Measurements from ENCODE around the gene DPP7. TPM values are rescaled to one million over a fixed set of nuclear protein-coding genes. Genes with fewer than 3 reads are reported as not detected.
A peak's percentile ranks its signal among the peaks of the same experiment; 100 is the strongest.

The DPP7 gene
- polyA plus RNA-seq, 1 of the 3 experiments (the other 2 are of a cell fraction), result 127 TPM

DNA sequence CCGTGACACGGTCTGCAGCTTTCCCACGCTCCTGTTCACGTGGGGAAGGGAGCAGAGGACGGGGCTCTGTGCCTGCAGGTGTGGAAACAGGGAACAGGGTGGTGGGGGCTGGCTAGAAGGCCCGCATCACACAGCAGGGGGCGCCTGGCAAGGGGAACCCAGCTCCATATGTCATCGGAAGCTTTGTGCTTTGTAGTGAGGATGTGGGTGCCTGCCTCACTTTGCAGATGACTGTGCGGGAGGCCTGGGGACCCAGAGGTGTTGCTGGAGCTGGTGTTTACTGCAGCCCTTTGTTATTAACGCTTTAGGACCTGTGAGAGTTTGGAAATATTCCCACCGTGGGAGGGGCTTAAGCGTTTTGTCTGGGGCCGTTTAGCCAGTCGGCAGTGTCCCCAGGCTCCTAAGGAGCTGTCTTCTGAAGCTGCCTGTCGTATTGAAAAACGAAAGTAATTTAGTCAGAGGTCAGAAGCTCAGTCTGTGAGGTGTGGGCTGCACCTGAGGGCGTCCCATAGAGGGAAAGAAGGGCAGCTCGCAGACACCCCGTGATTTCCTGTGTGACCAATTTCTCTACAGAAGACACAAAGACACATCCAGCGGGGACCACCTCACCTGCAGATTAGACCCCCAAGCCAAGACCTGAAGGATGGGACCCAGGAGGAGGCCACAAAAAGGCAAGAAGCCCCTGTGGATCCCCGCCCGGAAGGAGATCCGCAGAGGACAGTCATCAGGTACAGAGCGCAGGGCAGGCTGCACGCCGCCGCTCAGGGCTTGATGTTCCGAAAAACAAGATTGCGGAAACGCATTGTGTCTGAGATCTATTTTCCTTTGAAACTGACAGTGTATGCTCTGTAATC lies 18.6 kb downstream of the DPP7 start:
- DNase-seq, result peak; percentile 59
- no peaks in the 10 kb centered on the region for H3K9me3 ChIP-seq
- no peaks in the 10 kb centered on the region for H3K27me3 ChIP-seq (ENCODE audit: insufficient read depth)
- H3K9me2 ChIP-seq, result no peaks in the 10 kb centered on the region
- no peaks in the 10 kb centered on the region for H4K20me1 ChIP-seq (ENCODE audit: insufficient read depth)
- H3F3A ChIP-seq (replicated peaks; ENCODE audit: insufficient read depth), result peaks cover under 1% of the 10 kb centered on the region
- H3K9ac ChIP-seq, result no peak overlapping the region
- H3K4me1 ChIP-seq (ENCODE audit: control insufficient read depth in 1 of 2, insufficient read depth in 2 of 2, low read depth in 1 of 2, low read length in 1 of 2), result no peaks in the 10 kb centered on the region
- TF ChIP-seq, protein P1, sequence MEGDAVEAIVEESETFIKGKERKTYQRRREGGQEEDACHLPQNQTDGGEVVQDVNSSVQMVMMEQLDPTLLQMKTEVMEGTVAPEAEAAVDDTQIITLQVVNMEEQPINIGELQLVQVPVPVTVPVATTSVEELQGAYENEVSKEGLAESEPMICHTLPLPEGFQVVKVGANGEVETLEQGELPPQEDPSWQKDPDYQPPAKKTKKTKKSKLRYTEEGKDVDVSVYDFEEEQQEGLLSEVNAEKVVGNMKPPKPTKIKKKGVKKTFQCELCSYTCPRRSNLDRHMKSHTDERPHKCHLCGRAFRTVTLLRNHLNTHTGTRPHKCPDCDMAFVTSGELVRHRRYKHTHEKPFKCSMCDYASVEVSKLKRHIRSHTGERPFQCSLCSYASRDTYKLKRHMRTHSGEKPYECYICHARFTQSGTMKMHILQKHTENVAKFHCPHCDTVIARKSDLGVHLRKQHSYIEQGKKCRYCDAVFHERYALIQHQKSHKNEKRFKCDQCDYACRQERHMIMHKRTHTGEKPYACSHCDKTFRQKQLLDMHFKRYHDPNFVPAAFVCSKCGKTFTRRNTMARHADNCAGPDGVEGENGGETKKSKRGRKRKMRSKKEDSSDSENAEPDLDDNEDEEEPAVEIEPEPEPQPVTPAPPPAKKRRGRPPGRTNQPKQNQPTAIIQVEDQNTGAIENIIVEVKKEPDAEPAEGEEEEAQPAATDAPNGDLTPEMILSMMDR (IDR thresholded peaks at IDR 0.05), result peak; percentile 27
- no peak for TF ChIP-seq EP300 (IDR thresholded peaks at IDR 0.05; ENCODE audit: borderline replicate concordance in 1 of 2, low read depth in 1 of 2, low read length in 1 of 2)
- no peak overlapping the region for H3K27ac ChIP-seq (ENCODE audit: low read depth in 2 of 2, low read length in 1 of 2)
- H3K4me3 ChIP-seq (ENCODE audit: low read depth in 2 of 2, low read length in 1 of 2), result no peak overlapping the region
- H3K79me2 ChIP-seq (ENCODE audit: insufficient read depth), result 0 out of 2 replicates have a peak, but pooled peaks cover 4% of the 10 kb centered on the region
- ChIA-PET CTCF (interaction anchor here (0.7 to 1.5 kb wide), 9 partner anchors 8 to 141 kb away, joined by 3 to 5 read pairs (median 4); partner anchors contain the start of genes MAN1B1 and RNF224), POLR2A (no interaction called here)
- H2AFZ ChIP-seq (ENCODE audit: low read depth), result no peak overlapping the region
- 86% methylated on average over 25 of the region's 30 CpGs for WGBS (ENCODE audit: low lambda C conversion rate)
- peaks cover 21 to 39% of the 10 kb centered on the region in 2 experiments for H3K36me3 ChIP-seq (replicated peaks in 1 of 2; ENCODE audit: control insufficient read depth in 1 of 2, insufficient read depth in 2 of 2, low read length in 1 of 2)
- H3K4me2 ChIP-seq, result no peak overlapping the region

DNA sequence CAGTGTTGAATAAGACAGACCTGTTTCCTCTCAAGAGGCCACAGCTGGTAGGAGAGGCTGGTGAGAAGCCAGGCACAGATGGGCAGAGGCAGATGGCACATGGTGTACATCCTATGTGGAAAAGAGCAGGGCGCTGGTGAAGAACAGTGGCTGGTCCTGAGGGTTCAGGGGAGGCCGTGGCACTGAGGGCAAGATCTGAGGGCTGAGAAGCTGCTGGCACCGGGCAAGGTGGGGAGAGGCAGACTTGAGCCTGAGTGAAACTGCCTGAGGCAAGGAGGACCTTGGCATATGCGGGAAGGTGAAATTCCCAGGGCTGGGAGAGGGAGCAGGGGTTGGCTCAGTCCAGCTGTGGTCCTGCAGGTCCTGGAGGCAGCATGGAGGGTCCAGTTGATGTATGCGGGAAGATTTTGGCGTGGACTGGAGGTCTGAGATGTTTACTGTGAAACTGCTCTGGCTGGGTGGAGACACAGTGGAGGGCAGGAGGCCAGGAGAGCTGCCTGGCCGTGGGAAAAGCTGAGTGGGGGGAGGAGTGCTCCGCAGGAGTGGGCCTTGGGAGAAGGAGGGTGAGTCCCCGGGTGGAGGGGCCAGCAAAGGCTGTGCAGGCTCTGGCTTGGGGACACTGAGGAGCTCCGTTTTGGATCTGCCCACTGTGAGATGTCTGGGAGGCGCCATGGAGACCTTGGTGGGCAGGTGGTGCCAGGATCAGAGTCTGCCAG lies 25.1 kb downstream of the DPP7 start:
- H3F3A ChIP-seq (replicated peaks; ENCODE audit: insufficient read depth), result peaks cover under 1% of the 10 kb centered on the region
- POLR2A ChIA-PET, result no interaction called here
- no peak for DNase-seq

More for the DNA sequence above, 25.1 kb downstream of the DPP7 start:
- H3K27ac ChIP-seq (ENCODE audit: low read depth in 2 of 2, low read length in 1 of 2), result no peak overlapping the region
- no peaks in the 10 kb centered on the region for H4K20me1 ChIP-seq (ENCODE audit: insufficient read depth)
- CTCF ChIA-PET, result interaction anchor here (1.0 to 3.5 kb wide), 6 partner anchors 20 to 137 kb away, joined by 3 to 18 read pairs (median 6); partner anchors contain the start of genes NPDC1 and RNF224
- WGBS (ENCODE audit: low lambda C conversion rate), result 90% methylated on average over 11 of the region's 11 CpGs
- H3K9me3 ChIP-seq, result no peaks in the 10 kb centered on the region
- H3K9me2 ChIP-seq, result no peaks in the 10 kb centered on the region
- H3K4me1 ChIP-seq (ENCODE audit: control insufficient read depth in 1 of 2, insufficient read depth in 2 of 2, low read depth in 1 of 2, low read length in 1 of 2), result peaks cover 13% of the 10 kb centered on the region in 2 experiments; a peak in 3 of 4 replicates
- peaks cover 18% of the 10 kb centered on the region; the same call in 1 of the 2 replicates for H3K79me2 ChIP-seq (ENCODE audit: insufficient read depth)
- peaks cover 14% of the 10 kb centered on the region in 2 experiments for H3K36me3 ChIP-seq (replicated peaks in 1 of 2; ENCODE audit: control insufficient read depth in 1 of 2, insufficient read depth in 2 of 2, low read length in 1 of 2)
- H3K9ac ChIP-seq, result no peak overlapping the region
- no peak overlapping the region for H3K4me3 ChIP-seq (ENCODE audit: low read depth in 2 of 2, low read length in 1 of 2)
- TF ChIP-seq, protein P2, sequence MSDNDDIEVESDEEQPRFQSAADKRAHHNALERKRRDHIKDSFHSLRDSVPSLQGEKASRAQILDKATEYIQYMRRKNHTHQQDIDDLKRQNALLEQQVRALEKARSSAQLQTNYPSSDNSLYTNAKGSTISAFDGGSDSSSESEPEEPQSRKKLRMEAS (IDR thresholded peaks at IDR 0.05; ENCODE audit: low read depth), result no peak
- no peak for TF ChIP-seq RXRA (IDR thresholded peaks at IDR 0.05; ENCODE audit: borderline replicate concordance, low read depth)
- TF ChIP-seq, protein P3, sequence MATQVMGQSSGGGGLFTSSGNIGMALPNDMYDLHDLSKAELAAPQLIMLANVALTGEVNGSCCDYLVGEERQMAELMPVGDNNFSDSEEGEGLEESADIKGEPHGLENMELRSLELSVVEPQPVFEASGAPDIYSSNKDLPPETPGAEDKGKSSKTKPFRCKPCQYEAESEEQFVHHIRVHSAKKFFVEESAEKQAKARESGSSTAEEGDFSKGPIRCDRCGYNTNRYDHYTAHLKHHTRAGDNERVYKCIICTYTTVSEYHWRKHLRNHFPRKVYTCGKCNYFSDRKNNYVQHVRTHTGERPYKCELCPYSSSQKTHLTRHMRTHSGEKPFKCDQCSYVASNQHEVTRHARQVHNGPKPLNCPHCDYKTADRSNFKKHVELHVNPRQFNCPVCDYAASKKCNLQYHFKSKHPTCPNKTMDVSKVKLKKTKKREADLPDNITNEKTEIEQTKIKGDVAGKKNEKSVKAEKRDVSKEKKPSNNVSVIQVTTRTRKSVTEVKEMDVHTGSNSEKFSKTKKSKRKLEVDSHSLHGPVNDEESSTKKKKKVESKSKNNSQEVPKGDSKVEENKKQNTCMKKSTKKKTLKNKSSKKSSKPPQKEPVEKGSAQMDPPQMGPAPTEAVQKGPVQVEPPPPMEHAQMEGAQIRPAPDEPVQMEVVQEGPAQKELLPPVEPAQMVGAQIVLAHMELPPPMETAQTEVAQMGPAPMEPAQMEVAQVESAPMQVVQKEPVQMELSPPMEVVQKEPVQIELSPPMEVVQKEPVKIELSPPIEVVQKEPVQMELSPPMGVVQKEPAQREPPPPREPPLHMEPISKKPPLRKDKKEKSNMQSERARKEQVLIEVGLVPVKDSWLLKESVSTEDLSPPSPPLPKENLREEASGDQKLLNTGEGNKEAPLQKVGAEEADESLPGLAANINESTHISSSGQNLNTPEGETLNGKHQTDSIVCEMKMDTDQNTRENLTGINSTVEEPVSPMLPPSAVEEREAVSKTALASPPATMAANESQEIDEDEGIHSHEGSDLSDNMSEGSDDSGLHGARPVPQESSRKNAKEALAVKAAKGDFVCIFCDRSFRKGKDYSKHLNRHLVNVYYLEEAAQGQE (IDR thresholded peaks at IDR 0.05; ENCODE audit: low read depth, low read length), result no peak
- TF ChIP-seq GATA2 (CRISPR knock-in tag; IDR thresholded peaks at IDR 0.05), result no peak
- no peak for TF ChIP-seq GABPA (IDR thresholded peaks at IDR 0.05; ENCODE audit: low read depth)
- no peak for TF ChIP-seq NFIC (IDR thresholded peaks at IDR 0.05; ENCODE audit: borderline replicate concordance)
- no peak for TF ChIP-seq RFX5 (IDR thresholded peaks at IDR 0.05; ENCODE audit: low read length)
- TF ChIP-seq SMC3 (IDR thresholded peaks at IDR 0.05; ENCODE audit: low read depth, low read length), result no peak
- H3K4me2 ChIP-seq, result no peak overlapping the region
- H3K27me3 ChIP-seq (ENCODE audit: insufficient read depth), result no peaks in the 10 kb centered on the region
- no peak overlapping the region for H2AFZ ChIP-seq (ENCODE audit: low read depth)

All from SK-N-SH (cell line).